H54 (cell line): ENCODE measurements around the gene SLC44A5.
"Not testable (repeated sequence)": the region's sequence is repeated elsewhere in the genome, so short reads cannot be mapped to it uniquely, and the experiment has no call there.

Experiments used
- DNase-seq: peaks from one replicate; pipeline ENCODE4 v3.0.0; 2011; ENCODE audit warnings: low spot score, mixed read lengths; ENCODE audit not compliant: insufficient read length
- FAIRE-seq: peaks from 3 replicates; lab custom pipeline; 2011; peaks lifted over from hg19 to GRCh38; lab: Jason Lieb, UNC
- POLR2A ChIP-seq: IDR thresholded peaks from 2 replicates; pipeline ENCODE4 v1.6.1; 2011; ENCODE audit warnings: low read depth, mild to moderate bottlenecking, low read length

SLC44A5 gene

GRCh38 chr1:75208862-75209261 lies 402.1 kb downstream of the SLC44A5 start:
- no peak for TF ChIP-seq POLR2A
- DNase-seq (no peak), FAIRE-seq (no peak)

- FAIRE-seq (no peak), DNase-seq (peak; percentile 11)
- no peak for TF ChIP-seq POLR2A
These were observed 407.3 kb downstream of the SLC44A5 start for GRCh38 chr1:75203415-75204277.

GRCh38 chr1:75202751-75203150 lies 408.2 kb downstream of the SLC44A5 start:
- TF ChIP-seq POLR2A, result no peak
- FAIRE-seq (no peak), DNase-seq (no peak)

GRCh38 chr1:75198761-75199160 lies 412.2 kb downstream of the SLC44A5 start:
- no peak for TF ChIP-seq POLR2A
- FAIRE-seq (no peak), DNase-seq (no peak)

GRCh38 chr1:75198163-75198562 lies 412.8 kb downstream of the SLC44A5 start:
- DNase-seq (no peak), FAIRE-seq (no peak)
- no peak for TF ChIP-seq POLR2A

GRCh38 chr1:75188892-75189291 lies 422.0 kb downstream of the SLC44A5 start:
- no peak for DNase-seq
- FAIRE-seq, result no peak
- no peak for TF ChIP-seq POLR2A

- not testable (repeated sequence) for DNase-seq, FAIRE-seq
These were observed 429.5 kb downstream of the SLC44A5 start for GRCh38 chr1:75181214-75181955.

- DNase-seq (no peak), FAIRE-seq (no peak)
- no peak for TF ChIP-seq POLR2A
These were observed 436.7 kb downstream of the SLC44A5 start for GRCh38 chr1:75174031-75174760.

- TF ChIP-seq POLR2A, result no peak
- FAIRE-seq, result no peak
- no peak for DNase-seq
These were observed 438.4 kb downstream of the SLC44A5 start for GRCh38 chr1:75172556-75172955.

- FAIRE-seq (no peak), DNase-seq (no peak)
- no peak for TF ChIP-seq POLR2A
These were observed 439.0 kb downstream of the SLC44A5 start for GRCh38 chr1:75171876-75172275.

- no peak for TF ChIP-seq POLR2A
- FAIRE-seq (no peak), DNase-seq (no peak)
These were observed 439.9 kb downstream of the SLC44A5 start for GRCh38 chr1:75170981-75171380.

GRCh38 chr1:75170011-75170410 lies 440.9 kb downstream of the SLC44A5 start:
- FAIRE-seq (no peak), DNase-seq (no peak)
- TF ChIP-seq POLR2A, result no peak

- DNase-seq (no peak), FAIRE-seq (no peak)
- no peak for TF ChIP-seq POLR2A
These were observed 444.1 kb downstream of the SLC44A5 start for GRCh38 chr1:75166821-75167220.

GRCh38 chr1:75165264-75165663 lies 445.6 kb downstream of the SLC44A5 start:
- FAIRE-seq (no peak), DNase-seq (no peak)
- TF ChIP-seq POLR2A, result no peak
